Stomach (tissue), 9 donors: Measurements from ENCODE around the gene SPO11. TPM values are rescaled to one million over a fixed set of nuclear protein-coding genes. Genes with fewer than 3 reads are reported as not detected.

Experiments used
- DNase-seq, 2 donors: peaks; one replicate each; pipeline versions ENCODE4 v3.0.0 to v3.0.0-alpha.2; 2013 to 2019
- H3K27ac ChIP-seq, 5 donors: fragments of 200-600 bp in 4 of 5; sonication (generic) in 4 of 5; one replicate each; pipeline ENCODE4 v1.5.1; 2013 to 2019; ENCODE audit warnings: mild to moderate bottlenecking in 1 of 5, moderate library complexity in 1 of 5
- H3K27me3 ChIP-seq, 3 donors: fragments of 200-600 bp; sonication (generic); one replicate each; pipeline ENCODE4 v1.5.1; 2017 to 2019; ENCODE audit warnings: mixed run types in 1 of 3
- H3K36me3 ChIP-seq, 4 donors: fragments of 200-600 bp; sonication (generic); 1 replicate in 3 of 4; 2 replicates in 1 of 4; pipeline ENCODE4 v1.5.1; 2016 to 2019
- H3K4me1 ChIP-seq, 4 donors: fragments of 200-600 bp; sonication (generic); one replicate each; pipeline ENCODE4 v1.5.1; 2016 to 2019
- H3K4me3 ChIP-seq, 4 donors: fragments of 200-600 bp; sonication (generic) in 3 of 4; one replicate each; pipeline ENCODE4 v1.5.1; 2016 to 2019; ENCODE audit warnings: mild to moderate bottlenecking in 1 of 4
- H3K9me3 ChIP-seq, 4 donors: fragments of 200-600 bp; sonication (generic); one replicate each; pipeline ENCODE4 v1.5.1; 2016 to 2019
- CTCF ChIP-seq, 7 experiments: fragments of 450-650 bp in 4 of 7; fragments of 200-600 bp in 3 of 7; sonication (generic) in 3 of 7; IDR thresholded peaks; one replicate each; pipeline ENCODE4 v1.5.1; 2016 to 2019; ENCODE audit warnings: antibody characterized with exemption in 7 of 7, control low read depth in 2 of 7, mild to moderate bottlenecking in 1 of 7
- EP300 ChIP-seq: sonication (generic); formaldehyde crosslinking; IDR thresholded peaks from one replicate; pipeline ENCODE4 v1.6.1; 2017; ENCODE audit warnings: antibody characterized with exemption
- POLR2A ChIP-seq, 4 donors: fragments of 450-650 bp; IDR thresholded peaks; one replicate each; pipeline ENCODE4 v1.6.1; 2016; ENCODE audit warnings: antibody characterized with exemption in 4 of 4, control low read depth in 2 of 4, mild to moderate bottlenecking in 1 of 4, moderate library complexity in 1 of 4
- POLR2AphosphoS5 ChIP-seq, 3 donors: sonication (generic); formaldehyde crosslinking; IDR thresholded peaks; one replicate each; pipeline ENCODE4 v1.6.1; 2016; ENCODE audit warnings: antibody characterized with exemption in 3 of 3
- WGBS, 5 donors: extraction: QIAGEN DNeasy Blood & Tissue Kit in 3 of 5; methylation state at CpG; one replicate each; pipeline versions ENCODE4 v1.1.5 to v1.1.7; 2013 to 2018; 5-methylcytosine and 5-hydroxymethylcytosine counted together
- intact Hi-C: fragments of 100-400 bp; cut with DNase I; formaldehyde crosslinking; loops from one replicate; pipeline ENCODE4 v1.15.1; 2023; ENCODE audit warnings: low total_unique reads
- polyA plus RNA-seq, 3 donors: library from polyadenylated mRNA; stranded (reverse); fragments of 200-250 nt; gene quantifications; one replicate each; pipeline ENCODE4 v1.2.3, GENCODE V29; 2013
- total RNA-seq, 5 donors: library from RNA; depleted of rRNA; stranded (reverse); fragments of >200 nt; gene quantifications; one replicate each; pipeline versions ENCODE4 v1.1.0 to v1.2.3, GENCODE V29; 2014 to 2016
- donor health status: healthy with polysubstance abuse.
- donor health status: Bipolar disorder and iron deficiency.
- donor health status: healthy.

The SPO11 gene
- total and polyA plus RNA-seq, 8 donors = not detected

DNA sequence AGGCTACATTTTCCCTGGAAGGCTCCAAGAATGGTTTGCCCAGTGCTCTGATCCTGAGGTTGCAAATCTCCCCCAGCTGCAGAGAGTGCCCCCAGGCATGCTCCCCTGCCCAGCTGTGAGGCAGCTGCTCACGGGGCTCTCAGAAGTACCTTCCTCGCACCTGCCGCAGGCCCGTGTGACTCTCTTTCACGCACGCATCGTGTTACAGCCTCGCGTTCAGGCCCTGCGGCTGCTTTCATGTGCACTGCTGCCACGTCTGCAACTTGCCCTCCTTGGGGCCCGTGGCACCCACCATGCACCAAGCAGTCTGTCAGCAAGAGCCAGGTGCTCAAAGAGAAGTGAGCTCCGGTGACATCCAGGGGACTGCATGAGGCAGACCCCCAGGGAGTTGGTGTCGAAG, 28.6 kb upstream of the SPO11 start:
- Histone ChIP-seq H3K27ac (no peak overlapping the region), H3K4me1 (no peaks in the 10 kb centered on the region), H3K27me3 (peaks cover 0 to 34% (median 0%) of the 10 kb centered on the region in 3 donors), H3K4me3 (no peak overlapping the region), H3K36me3 (no peaks in the 10 kb centered on the region), H3K9me3 (no peaks in the 10 kb centered on the region)
- intact Hi-C loops = no loop called here
- TF ChIP-seq EP300 = no peak
- TF ChIP-seq POLR2AphosphoS5 (IDR thresholded peaks at IDR 0.05) = no peak
- TF ChIP-seq CTCF (IDR thresholded peaks at IDR 0.05) = no peak
- TF ChIP-seq POLR2A (IDR thresholded peaks at IDR 0.05) = no peak
- no peak for DNase-seq
- WGBS, 5 donors = 59 to 73% (median 65%) methylated on average over 14 of the region's 14 CpGs

- 55 to 73% (median 65%) methylated on average over 5 of the region's 5 CpGs for WGBS, 5 donors
- no peaks in the 10 kb centered on the region for H3K9me3 ChIP-seq
- H3K27me3 ChIP-seq = peaks cover 0 to 51% (median 0%) of the 10 kb centered on the region in 3 donors
- peak in 1 of 2 donors; percentile 35 for DNase-seq
- H3K36me3 ChIP-seq = no peaks in the 10 kb centered on the region
- TF ChIP-seq POLR2A (IDR thresholded peaks at IDR 0.05) (no peak), POLR2AphosphoS5 (IDR thresholded peaks at IDR 0.05) (no peak), CTCF (IDR thresholded peaks at IDR 0.05) (no peak), EP300 (no peak)
- no peaks in the 10 kb centered on the region for H3K4me1 ChIP-seq
- intact Hi-C loops = no loop called here
- no peak overlapping the region for H3K4me3 ChIP-seq
- H3K27ac ChIP-seq = no peak overlapping the region
Measured at GRCh38 chr20:57306747-57307146, 22.9 kb upstream of the SPO11 start.

GRCh38 chr20:57308451-57309271, 20.9 kb upstream of the SPO11 start:
- no peaks in the 10 kb centered on the region for H3K9me3 ChIP-seq
- no peak for DNase-seq
- no peak overlapping the region for H3K27ac ChIP-seq
- no peak overlapping the region for H3K4me3 ChIP-seq
- H3K36me3 ChIP-seq = no peaks in the 10 kb centered on the region
- H3K4me1 ChIP-seq = no peaks in the 10 kb centered on the region
- TF ChIP-seq EP300 (no peak), POLR2AphosphoS5 (IDR thresholded peaks at IDR 0.05) (no peak), POLR2A (IDR thresholded peaks at IDR 0.05) (no peak), CTCF (IDR thresholded peaks at IDR 0.05) (no peak)
- 56 to 67% (median 58%) methylated on average over 13 of the region's 13 CpGs for whole genome bisulfite sequencing, 5 donors
- H3K27me3 ChIP-seq = peaks cover 0 to 50% (median 0%) of the 10 kb centered on the region in 3 donors
- intact Hi-C loops = no loop called here

DNA sequence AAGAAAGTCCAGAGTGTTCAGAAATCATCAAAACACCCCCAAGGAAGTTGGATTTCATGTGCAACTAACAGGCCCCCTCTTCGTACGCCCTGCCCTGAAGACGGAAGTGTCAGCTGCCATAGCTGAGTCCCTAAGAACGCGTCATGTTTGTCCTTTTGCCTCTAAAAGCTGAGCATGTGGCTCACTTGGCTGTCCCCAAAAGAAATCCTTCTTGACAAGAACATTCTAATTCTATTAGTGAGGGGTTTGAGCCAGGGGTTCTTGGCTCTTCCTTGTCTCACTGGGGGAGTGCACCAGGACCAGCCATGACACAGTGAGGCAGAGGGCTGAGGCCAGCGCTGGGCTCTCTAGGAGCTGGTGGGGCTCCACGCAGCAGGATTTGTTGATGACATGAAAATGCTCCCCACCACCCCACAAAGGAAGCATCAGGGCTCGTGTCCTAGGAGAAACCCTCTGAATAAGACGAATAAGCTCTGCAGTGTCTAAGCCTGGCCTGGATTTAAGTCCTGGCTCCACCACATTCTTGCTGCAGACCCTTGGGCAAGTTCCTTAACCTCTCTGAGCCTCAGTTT, 20.0 kb upstream of the SPO11 start:
- no peaks in the 10 kb centered on the region for H3K9me3 ChIP-seq
- TF ChIP-seq CTCF (IDR thresholded peaks at IDR 0.05) (no peak), POLR2AphosphoS5 (IDR thresholded peaks at IDR 0.05) (no peak), EP300 (no peak), POLR2A (IDR thresholded peaks at IDR 0.05) (no peak)
- intact Hi-C loops = no loop called here
- no peaks in the 10 kb centered on the region for H3K4me1 ChIP-seq
- H3K36me3 ChIP-seq = no peaks in the 10 kb centered on the region
- H3K4me3 ChIP-seq = no peak overlapping the region
- WGBS, 5 donors = 73 to 81% (median 78%) methylated on average over 9 of the region's 9 CpGs
- DNase-seq = no peak
- peaks cover 0 to 51% (median 0%) of the 10 kb centered on the region in 3 donors for H3K27me3 ChIP-seq
- no peak overlapping the region for H3K27ac ChIP-seq
